Glutamatergic neuron (in vitro differentiated cells): ENCODE measurements around the gene RPIA. TPM values are rescaled to one million over a fixed set of nuclear protein-coding genes. Genes with fewer than 3 reads are reported as not detected.

Source experiments
- DNase-seq: peaks from one replicate; pipeline ENCODE4 v3.0.0; 2022
- H3K27ac Mint-ChIP-seq: one replicate; pipeline ENCODE4 v1.8.0; 2020; ENCODE audit warnings: mild to moderate bottlenecking, mixed read lengths, inconsistent platforms; ENCODE audit not compliant: unreplicated experiment
- H3K27me3 Mint-ChIP-seq: one replicate; pipeline ENCODE4 v1.8.0; 2020; ENCODE audit warnings: mild to moderate bottlenecking, moderate library complexity, mixed read lengths, inconsistent platforms; ENCODE audit not compliant: unreplicated experiment
- H3K36me3 Mint-ChIP-seq: one replicate; pipeline ENCODE4 v1.8.0; 2020; ENCODE audit warnings: mild to moderate bottlenecking, mixed read lengths, inconsistent platforms; ENCODE audit not compliant: unreplicated experiment
- H3K4me1 Mint-ChIP-seq: one replicate; pipeline ENCODE4 v1.8.0; 2020; ENCODE audit warnings: mild to moderate bottlenecking, low read depth, mixed read lengths, inconsistent platforms; ENCODE audit not compliant: unreplicated experiment
- H3K4me3 Mint-ChIP-seq: one replicate; pipeline ENCODE4 v1.8.0; 2020; ENCODE audit warnings: mild to moderate bottlenecking, mixed read lengths, inconsistent platforms; ENCODE audit not compliant: unreplicated experiment
- H3K9me3 Mint-ChIP-seq: one replicate; pipeline ENCODE4 v1.8.0; 2020; ENCODE audit warnings: mild to moderate bottlenecking, moderate library complexity, mixed read lengths, inconsistent platforms; ENCODE audit not compliant: unreplicated experiment
- total RNA-seq: library from RNA; stranded (reverse); fragmentation: NEBNext Ultra II Directional; extraction: Animal tissue kit (Norgen Biotek cat#: 25700); gene quantifications from one replicate; pipeline ENCODE4 v1.2.1, GENCODE V29; 2021; ENCODE audit not compliant: unreplicated experiment
- TF ChIP-seq, protein P1 (sequence below): fragments of 200-600 bp; sonication (generic); IDR thresholded peaks from one replicate; pipeline ENCODE4 v1.5.0; 2021; ENCODE audit not compliant: partially characterized antibody, unreplicated experiment

RPIA gene
- total RNA-seq, 1 donor from 2014 or later: 8.1 TPM

DNA sequence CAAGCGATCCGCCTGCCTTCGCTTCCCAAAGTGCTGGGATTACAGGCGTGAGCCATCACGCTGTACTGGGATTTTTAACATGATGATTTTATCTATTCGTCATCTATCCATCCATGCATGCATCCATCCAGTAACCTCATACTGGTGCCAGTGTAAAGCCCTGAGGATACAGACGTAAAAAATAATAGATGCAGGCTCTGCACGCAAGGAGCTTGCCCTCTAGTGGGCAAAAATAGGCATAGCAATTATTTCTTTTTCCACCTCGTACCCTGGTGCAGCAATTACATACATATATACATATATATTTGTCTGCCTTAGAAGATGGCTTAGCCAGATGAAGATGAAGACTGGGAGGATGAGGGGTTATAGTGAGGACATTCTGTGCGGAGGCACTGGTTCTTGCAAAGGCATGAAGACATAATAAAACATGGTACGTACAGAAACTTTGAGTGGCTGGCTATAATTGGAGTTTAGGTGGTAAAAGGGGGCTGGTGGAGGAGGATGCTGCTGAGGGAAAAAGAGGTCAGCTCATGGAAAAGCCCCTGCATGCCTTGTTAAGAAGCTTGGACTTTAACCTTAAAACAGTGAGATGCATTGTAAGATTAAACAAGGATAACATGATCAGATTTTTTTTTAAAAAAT is 19.6 kb upstream of the RPIA start:
- DNase-seq: no peak
- no peaks in the 10 kb centered on the region for H3K4me1 Mint-ChIP-seq
- no peaks in the 10 kb centered on the region for H3K27me3 Mint-ChIP-seq
- TF ChIP-seq, protein P1, sequence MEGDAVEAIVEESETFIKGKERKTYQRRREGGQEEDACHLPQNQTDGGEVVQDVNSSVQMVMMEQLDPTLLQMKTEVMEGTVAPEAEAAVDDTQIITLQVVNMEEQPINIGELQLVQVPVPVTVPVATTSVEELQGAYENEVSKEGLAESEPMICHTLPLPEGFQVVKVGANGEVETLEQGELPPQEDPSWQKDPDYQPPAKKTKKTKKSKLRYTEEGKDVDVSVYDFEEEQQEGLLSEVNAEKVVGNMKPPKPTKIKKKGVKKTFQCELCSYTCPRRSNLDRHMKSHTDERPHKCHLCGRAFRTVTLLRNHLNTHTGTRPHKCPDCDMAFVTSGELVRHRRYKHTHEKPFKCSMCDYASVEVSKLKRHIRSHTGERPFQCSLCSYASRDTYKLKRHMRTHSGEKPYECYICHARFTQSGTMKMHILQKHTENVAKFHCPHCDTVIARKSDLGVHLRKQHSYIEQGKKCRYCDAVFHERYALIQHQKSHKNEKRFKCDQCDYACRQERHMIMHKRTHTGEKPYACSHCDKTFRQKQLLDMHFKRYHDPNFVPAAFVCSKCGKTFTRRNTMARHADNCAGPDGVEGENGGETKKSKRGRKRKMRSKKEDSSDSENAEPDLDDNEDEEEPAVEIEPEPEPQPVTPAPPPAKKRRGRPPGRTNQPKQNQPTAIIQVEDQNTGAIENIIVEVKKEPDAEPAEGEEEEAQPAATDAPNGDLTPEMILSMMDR: peak; percentile 94
- H3K4me3 Mint-ChIP-seq: no peak overlapping the region
- H3K36me3 Mint-ChIP-seq: no peaks in the 10 kb centered on the region
- H3K9me3 Mint-ChIP-seq: peaks cover 4% of the 10 kb centered on the region
- H3K27ac Mint-ChIP-seq: no peak overlapping the region

DNA sequence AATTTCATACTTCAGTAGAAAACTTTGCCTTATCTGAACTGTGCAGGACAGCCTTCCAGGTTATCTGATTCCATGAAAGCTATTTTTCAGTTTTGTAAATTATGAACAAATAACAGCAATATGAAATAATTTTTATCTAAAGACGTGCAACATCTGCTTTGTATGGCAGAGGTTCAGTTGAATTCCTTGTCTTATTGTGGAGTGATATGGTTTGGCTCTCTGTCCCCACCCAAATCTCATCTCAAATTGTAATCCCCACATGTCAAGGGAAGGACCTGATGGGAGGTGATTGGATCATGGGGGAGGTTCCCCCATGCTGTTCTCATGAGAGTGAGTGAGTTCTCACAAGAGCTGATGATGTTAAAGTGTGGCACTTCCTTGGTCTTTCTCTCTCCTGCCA is 18.1 kb upstream of the RPIA start:
- Mint-ChIP-seq H3K27ac (no peak overlapping the region), H3K9me3 (peaks cover 4% of the 10 kb centered on the region), H3K4me3 (no peak overlapping the region), H3K4me1 (no peaks in the 10 kb centered on the region), H3K36me3 (no peaks in the 10 kb centered on the region), H3K27me3 (no peaks in the 10 kb centered on the region)
- TF ChIP-seq, protein P1: no peak
- no peak for DNase-seq

DNA sequence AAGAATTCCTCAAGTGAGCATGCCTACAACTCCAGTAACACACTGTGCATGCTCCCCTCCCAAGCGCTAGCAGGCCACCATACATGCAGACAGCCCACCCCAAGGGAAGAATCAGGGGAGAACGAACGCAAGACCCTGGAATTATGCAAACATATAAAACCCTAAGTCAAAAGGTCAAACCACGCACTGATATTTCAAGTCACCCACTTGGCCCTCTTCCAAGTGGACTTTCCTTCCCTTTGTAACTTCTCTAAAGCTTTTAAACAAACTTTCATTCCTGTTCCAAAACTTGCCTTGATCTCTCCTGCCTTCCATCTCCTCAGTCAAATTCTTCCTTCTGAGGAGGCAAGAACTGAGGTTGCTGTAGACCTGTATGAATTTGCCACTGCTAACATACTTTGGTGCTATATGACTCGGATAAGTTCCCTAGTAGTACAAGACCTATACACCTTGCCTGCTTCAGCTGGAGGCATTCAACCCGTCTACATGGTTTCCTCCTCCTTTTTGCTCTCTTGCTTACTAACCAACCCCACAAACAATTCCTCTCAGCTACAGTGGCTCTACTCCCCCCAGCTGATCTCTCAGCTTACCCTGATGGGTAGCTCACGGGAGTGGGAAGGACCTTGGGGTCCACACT is 11.1 kb upstream of the RPIA start:
- TF ChIP-seq, protein P1: no peak
- Mint-ChIP-seq H3K4me3 (no peak overlapping the region), H3K27me3 (no peaks in the 10 kb centered on the region), H3K27ac (no peak overlapping the region), H3K36me3 (peaks cover 27% of the 10 kb centered on the region), H3K4me1 (no peaks in the 10 kb centered on the region), H3K9me3 (peaks cover 12% of the 10 kb centered on the region)
- no peak for DNase-seq

DNA sequence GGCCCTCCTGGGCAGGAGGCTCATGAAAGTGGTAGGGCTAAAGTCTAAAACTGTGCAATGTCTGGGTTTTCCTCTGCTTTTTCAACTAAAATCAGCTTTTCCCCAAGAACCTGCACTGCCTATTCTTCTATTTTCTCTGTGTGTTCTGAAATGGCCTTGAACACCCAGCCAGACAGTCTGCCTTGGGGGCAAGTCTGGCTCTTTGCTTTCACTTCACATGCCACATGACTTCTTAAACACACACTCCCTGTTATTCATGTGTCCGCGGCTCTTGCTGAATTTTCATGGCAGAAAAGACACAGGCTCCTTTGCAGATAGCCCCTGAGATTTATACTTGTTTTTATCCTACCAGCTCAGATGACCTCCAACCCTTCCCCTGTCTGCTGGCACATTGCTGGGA is 10.6 kb upstream of the RPIA start:
- Mint-ChIP-seq H3K27me3 (no peaks in the 10 kb centered on the region), H3K9me3 (peaks cover 12% of the 10 kb centered on the region), H3K27ac (no peak overlapping the region), H3K4me1 (no peaks in the 10 kb centered on the region), H3K4me3 (no peak overlapping the region), H3K36me3 (peaks cover 30% of the 10 kb centered on the region)
- TF ChIP-seq, protein P1: no peak
- no peak for DNase-seq
